Liver (tissue), 9 donors: ENCODE data around the gene FLT3LG. TPM values are rescaled to one million over a fixed set of nuclear protein-coding genes. Genes with fewer than 3 reads are reported as not detected.

Source experiments
- DNase-seq: peaks from one replicate; pipeline ENCODE4 v3.0.0-alpha.2; 2017; ENCODE audit warnings: low spot score
- H3K27ac ChIP-seq, 2 donors: one replicate each; pipeline ENCODE4 v1.7.0; 2013; ENCODE audit warnings: inconsistent platforms in 2 of 2, low read length in 2 of 2, control low read depth in 1 of 2, low read depth in 1 of 2, mild to moderate bottlenecking in 1 of 2
- H3K27me3 ChIP-seq, 4 donors: one replicate each; pipeline versions ENCODE4 v1.6.1 to v1.7.0; 2013; ENCODE audit warnings: low read length in 3 of 4, inconsistent platforms in 1 of 4, mild to moderate bottlenecking in 1 of 4, moderate library complexity in 1 of 4; ENCODE audit not compliant: control insufficient read depth in 4 of 4, insufficient read depth in 4 of 4
- H3K36me3 ChIP-seq, 4 donors: one replicate each; pipeline versions ENCODE4 v1.6.1 to v1.7.0; 2013; ENCODE audit warnings: low read length in 3 of 4, mild to moderate bottlenecking in 3 of 4, low read depth in 1 of 4, moderate library complexity in 1 of 4; ENCODE audit not compliant: control insufficient read depth in 4 of 4, insufficient read depth in 3 of 4
- H3K4me1 ChIP-seq, 4 donors: one replicate each; pipeline versions ENCODE4 v1.6.1 to v1.7.0; 2013; ENCODE audit warnings: low read length in 3 of 4, mild to moderate bottlenecking in 3 of 4, moderate library complexity in 1 of 4; ENCODE audit not compliant: control insufficient read depth in 4 of 4, insufficient read depth in 4 of 4
- H3K4me3 ChIP-seq, 3 donors: one replicate each; pipeline versions ENCODE4 v1.6.1 to v1.7.0; 2013; ENCODE audit warnings: low read length in 3 of 3, control low read depth in 1 of 3, low read depth in 1 of 3, mild to moderate bottlenecking in 1 of 3
- H3K9ac ChIP-seq, 2 donors: one replicate each; pipeline ENCODE4 v1.7.0; 2013; ENCODE audit warnings: low read length in 2 of 2, mild to moderate bottlenecking in 2 of 2, moderate library complexity in 2 of 2, control low read depth in 1 of 2, low read depth in 1 of 2
- H3K9me3 ChIP-seq, 4 donors: one replicate each; pipeline versions ENCODE4 v1.6.1 to v1.7.0; 2013; ENCODE audit warnings: low read length in 3 of 4; ENCODE audit not compliant: control insufficient read depth in 4 of 4
- CTCF ChIP-seq: fragments of 150-350 bp; IDR thresholded peaks from 2 replicates; pipeline ENCODE4 v1.5.1; 2017; ENCODE audit warnings: improper control_type of control experiment, low read depth, low read length; ENCODE audit not compliant: missing input control
- EGR1 ChIP-seq, 2 donors: IDR thresholded peaks; 2 replicates each; pipeline ENCODE4 v1.6.1; 2016 to 2018; ENCODE audit warnings: antibody characterized with exemption in 2 of 2, low read depth in 2 of 2
- FOXA1 ChIP-seq: IDR thresholded peaks from 2 replicates; pipeline ENCODE4 v1.6.1; 2016; ENCODE audit warnings: antibody characterized with exemption
- GABPA ChIP-seq, 2 donors: IDR thresholded peaks in 1 of 2; conservative IDR thresholded peaks in 1 of 2; 2 replicates each; pipeline ENCODE4 v1.6.1; 2016; ENCODE audit warnings: antibody characterized with exemption in 2 of 2, mild to moderate bottlenecking in 1 of 2, moderate library complexity in 1 of 2
- HNF4A ChIP-seq, 2 donors: conservative IDR thresholded peaks; 2 replicates each; pipeline ENCODE4 v1.6.1; 2016; ENCODE audit warnings: antibody characterized with exemption in 2 of 2, mild to moderate bottlenecking in 2 of 2
- HNF4G ChIP-seq: IDR thresholded peaks from 2 replicates; pipeline ENCODE4 v1.6.1; 2016; ENCODE audit warnings: antibody characterized with exemption
- JUND ChIP-seq, 2 donors: IDR thresholded peaks; 2 replicates each; pipeline ENCODE4 v1.6.1; 2016; ENCODE audit warnings: antibody characterized with exemption in 2 of 2
- RAD21 ChIP-seq, 2 donors: IDR thresholded peaks; 2 replicates each; pipeline ENCODE4 v1.6.1; 2016; ENCODE audit warnings: antibody characterized with exemption in 2 of 2, mild to moderate bottlenecking in 2 of 2
- RXRA ChIP-seq, 2 donors: IDR thresholded peaks; 2 replicates each; pipeline ENCODE4 v1.6.1; 2017 to 2018; ENCODE audit warnings: antibody characterized with exemption in 2 of 2, mild to moderate bottlenecking in 1 of 2
- YY1 ChIP-seq: IDR thresholded peaks from 2 replicates; pipeline ENCODE4 v1.6.1; 2016; ENCODE audit warnings: antibody characterized with exemption, mild to moderate bottlenecking
- WGBS: extraction: QIAGEN DNeasy Blood & Tissue Kit; methylation state at CpG from one replicate; pipeline ENCODE4 v1.1.7; 2013; 5-methylcytosine and 5-hydroxymethylcytosine counted together
- polyA plus RNA-seq, 2 donors: library from polyadenylated mRNA; stranded (reverse) in 1 of 2; unstranded in 1 of 2; fragments of 200-250 nt in 1 of 2; fragments of >200 nt in 1 of 2; fragmentation: Nextera tagmentation in 1 of 2; extraction: Ambion mirVana in 1 of 2; gene quantifications; one replicate each; pipeline versions ENCODE4 v1.2.1 to v1.2.3, GENCODE V29; 2013 to 2015
- total RNA-seq, 2 donors: library from RNA; depleted of rRNA; stranded (reverse); fragments of >200 nt; gene quantifications; one replicate each; pipeline ENCODE4 v1.2.3, GENCODE V29; 2014
- TF ChIP-seq, protein P1 (sequence below): IDR thresholded peaks from 2 replicates; pipeline ENCODE4 v1.6.1; 2016; ENCODE audit warnings: antibody characterized with exemption
- TF ChIP-seq, protein P2 (sequence below): IDR thresholded peaks from 2 replicates; pipeline ENCODE4 v1.6.1; 2016; ENCODE audit warnings: antibody characterized with exemption
- TF ChIP-seq, protein P3 (sequence below): IDR thresholded peaks from 2 replicates; pipeline ENCODE4 v1.6.1; 2016; ENCODE audit warnings: antibody characterized with exemption
- donor health status: healthy.
- donor health status: healthy.
- donor health status: healthy.
- donor health status: healthy.
- donor health status: healthy.

FLT3LG gene
- total and polyA plus RNA-seq, 4 donors, result 0.65 to 4.3 (median 2.2) TPM

DNA sequence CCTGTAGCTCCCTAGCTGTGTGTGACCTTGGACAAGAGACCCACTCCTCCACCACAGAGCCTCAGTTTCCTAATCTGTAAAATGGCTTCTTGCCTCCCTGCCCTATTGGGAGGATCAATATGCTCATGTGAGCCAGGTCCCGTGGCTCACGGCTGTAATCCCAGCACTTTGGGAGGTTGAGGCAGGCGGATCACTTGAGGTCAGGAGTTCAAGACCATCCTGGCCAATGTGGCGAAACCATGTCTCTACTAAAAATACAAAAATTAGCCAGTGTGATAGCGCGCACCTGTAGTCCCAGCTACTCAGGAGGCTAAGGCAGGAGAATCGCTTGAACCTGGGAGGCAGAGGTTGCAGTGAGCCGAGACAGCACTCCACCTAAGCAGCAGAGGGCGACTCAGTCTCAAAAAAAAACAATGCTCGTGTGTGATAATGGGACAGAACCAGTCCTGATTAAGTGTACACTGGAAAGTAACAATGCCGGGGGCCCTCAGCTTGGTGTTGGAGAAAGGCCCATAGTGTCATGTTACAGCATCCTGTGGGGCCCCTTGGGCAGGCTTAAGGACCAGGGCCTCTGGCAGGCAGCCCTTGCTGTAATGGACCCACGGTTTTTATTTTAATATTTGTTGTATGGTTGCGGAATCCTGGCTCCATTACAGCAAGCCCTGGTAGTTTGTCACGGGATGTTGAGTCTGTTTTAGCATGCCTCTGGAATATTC is 29.0 kb downstream of the FLT3LG start:
- H3K27me3 ChIP-seq, result no peaks in the 10 kb centered on the region
- no peak for DNase-seq
- H3K4me3 ChIP-seq, result no peak overlapping the region
- TF ChIP-seq, protein P1, sequence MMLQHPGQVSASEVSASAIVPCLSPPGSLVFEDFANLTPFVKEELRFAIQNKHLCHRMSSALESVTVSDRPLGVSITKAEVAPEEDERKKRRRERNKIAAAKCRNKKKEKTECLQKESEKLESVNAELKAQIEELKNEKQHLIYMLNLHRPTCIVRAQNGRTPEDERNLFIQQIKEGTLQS, result no peak
- TF ChIP-seq EGR1 (IDR thresholded peaks at IDR 0.05; ENCODE audit: low read depth in 2 of 2), result no peak
- TF ChIP-seq GABPA (IDR thresholded peaks at IDR 0.05 in 1 of 2, conservative IDR thresholded peaks at IDR 0.05 in 1 of 2), result no peak
- TF ChIP-seq CTCF, result peak; percentile 66
- peak; percentile 80 to 85 for TF ChIP-seq RAD21 (IDR thresholded peaks at IDR 0.05)
- H3K9ac ChIP-seq, result no peak overlapping the region
- peaks cover 7 to 17% (median 12%) of the 10 kb centered on the region in 4 donors for H3K36me3 ChIP-seq
- H3K4me1 ChIP-seq, result peaks cover 0 to 10% (median 5%) of the 10 kb centered on the region in 4 donors
- no peaks in the 10 kb centered on the region for H3K9me3 ChIP-seq
- no peak overlapping the region for H3K27ac ChIP-seq
- WGBS, result 42% methylated on average over 14 of the region's 14 CpGs

DNA sequence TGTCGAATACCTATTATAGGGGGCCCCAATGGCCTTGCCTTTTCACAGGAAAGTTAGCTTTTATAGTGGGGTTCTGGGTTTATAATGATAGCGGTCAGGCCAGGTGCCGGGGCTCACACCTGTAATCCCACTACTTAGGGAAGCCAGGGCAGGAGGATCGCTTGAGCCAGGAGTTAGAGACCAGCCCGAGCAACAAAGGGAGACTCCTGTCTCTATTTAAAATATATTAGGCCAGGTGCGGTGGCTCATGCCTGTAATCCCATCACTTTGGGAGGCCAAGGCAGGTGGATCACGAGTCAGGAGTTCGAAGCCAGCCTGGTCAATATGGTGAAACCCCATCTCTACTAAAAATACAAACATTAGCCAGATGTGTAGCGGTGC is 29.6 kb downstream of the FLT3LG start:
- Histone ChIP-seq H3K4me1 (peaks cover 0 to 5% (median 2%) of the 10 kb centered on the region in 4 donors), H3K27ac (no peak overlapping the region), H3K4me3 (no peak overlapping the region), H3K9me3 (no peaks in the 10 kb centered on the region), H3K36me3 (peaks cover 5 to 12% (median 7%) of the 10 kb centered on the region in 4 donors), H3K27me3 (no peaks in the 10 kb centered on the region), H3K9ac (no peak overlapping the region)
- no peak for TF ChIP-seq HNF4G
- no peak for TF ChIP-seq GABPA (IDR thresholded peaks at IDR 0.05 in 1 of 2, conservative IDR thresholded peaks at IDR 0.05 in 1 of 2)
- no peak for TF ChIP-seq RAD21 (IDR thresholded peaks at IDR 0.05)
- no peak for TF ChIP-seq JUND (IDR thresholded peaks at IDR 0.05)
- 90% methylated on average over 9 of the region's 9 CpGs for WGBS
- DNase-seq, result no peak

GRCh38 chr19:49506575-49507105 is 32.6 kb downstream of the FLT3LG start:
- H3K27ac ChIP-seq, result no peak overlapping the region
- H3K9ac ChIP-seq, result no peak overlapping the region
- DNase-seq, result peak; percentile 78

More at GRCh38 chr19:49506575-49507105, 32.6 kb downstream of the FLT3LG start:
- Histone ChIP-seq H3K4me1 (peaks cover 0 to 2% (median 0%) of the 10 kb centered on the region in 4 donors), H3K9me3 (no peaks in the 10 kb centered on the region), H3K4me3 (no peak overlapping the region), H3K36me3 (no peaks in the 10 kb centered on the region), H3K27me3 (no peaks in the 10 kb centered on the region)
- 26% methylated on average over 8 of the region's 8 CpGs for WGBS
- TF ChIP-seq YY1, result peak; percentile 53
- TF ChIP-seq HNF4A (conservative IDR thresholded peaks at IDR 0.05), result peak; percentile 34 to 69
- TF ChIP-seq RXRA (IDR thresholded peaks at IDR 0.05), result peak; percentile 47 to 87
- TF ChIP-seq, protein P2, sequence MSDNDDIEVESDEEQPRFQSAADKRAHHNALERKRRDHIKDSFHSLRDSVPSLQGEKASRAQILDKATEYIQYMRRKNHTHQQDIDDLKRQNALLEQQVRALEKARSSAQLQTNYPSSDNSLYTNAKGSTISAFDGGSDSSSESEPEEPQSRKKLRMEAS, result no peak
- TF ChIP-seq RAD21 (IDR thresholded peaks at IDR 0.05), result peak; percentile 90 to 93
- TF ChIP-seq CTCF, result peak; percentile 83
- TF ChIP-seq FOXA1, result no peak
- TF ChIP-seq, protein P3, sequence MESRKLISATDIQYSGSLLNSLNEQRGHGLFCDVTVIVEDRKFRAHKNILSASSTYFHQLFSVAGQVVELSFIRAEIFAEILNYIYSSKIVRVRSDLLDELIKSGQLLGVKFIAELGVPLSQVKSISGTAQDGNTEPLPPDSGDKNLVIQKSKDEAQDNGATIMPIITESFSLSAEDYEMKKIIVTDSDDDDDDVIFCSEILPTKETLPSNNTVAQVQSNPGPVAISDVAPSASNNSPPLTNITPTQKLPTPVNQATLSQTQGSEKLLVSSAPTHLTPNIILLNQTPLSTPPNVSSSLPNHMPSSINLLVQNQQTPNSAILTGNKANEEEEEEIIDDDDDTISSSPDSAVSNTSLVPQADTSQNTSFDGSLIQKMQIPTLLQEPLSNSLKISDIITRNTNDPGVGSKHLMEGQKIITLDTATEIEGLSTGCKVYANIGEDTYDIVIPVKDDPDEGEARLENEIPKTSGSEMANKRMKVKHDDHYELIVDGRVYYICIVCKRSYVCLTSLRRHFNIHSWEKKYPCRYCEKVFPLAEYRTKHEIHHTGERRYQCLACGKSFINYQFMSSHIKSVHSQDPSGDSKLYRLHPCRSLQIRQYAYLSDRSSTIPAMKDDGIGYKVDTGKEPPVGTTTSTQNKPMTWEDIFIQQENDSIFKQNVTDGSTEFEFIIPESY, result no peak
